GM18505 (cell line): ENCODE measurements around the gene WDR13.
"Not testable (repeated sequence)": the region's sequence is repeated elsewhere in the genome, so short reads cannot be mapped to it uniquely, and the experiment has no call there.

Experiments used
- ATAC-seq: cut with Tn5 transposase; IDR thresholded peaks from one replicate; pipeline ENCODE4 v1.9.1; 2021; ENCODE audit not compliant: unreplicated experiment
- POLR2A ChIP-seq: IDR thresholded peaks from 4 replicates; pipeline ENCODE4 v1.6.1; 2011; ENCODE audit warnings: borderline replicate concordance; ENCODE audit not compliant: insufficient read depth, insufficient read length; ENCODE audit errors: extremely low read depth

Gene WDR13

DNA sequence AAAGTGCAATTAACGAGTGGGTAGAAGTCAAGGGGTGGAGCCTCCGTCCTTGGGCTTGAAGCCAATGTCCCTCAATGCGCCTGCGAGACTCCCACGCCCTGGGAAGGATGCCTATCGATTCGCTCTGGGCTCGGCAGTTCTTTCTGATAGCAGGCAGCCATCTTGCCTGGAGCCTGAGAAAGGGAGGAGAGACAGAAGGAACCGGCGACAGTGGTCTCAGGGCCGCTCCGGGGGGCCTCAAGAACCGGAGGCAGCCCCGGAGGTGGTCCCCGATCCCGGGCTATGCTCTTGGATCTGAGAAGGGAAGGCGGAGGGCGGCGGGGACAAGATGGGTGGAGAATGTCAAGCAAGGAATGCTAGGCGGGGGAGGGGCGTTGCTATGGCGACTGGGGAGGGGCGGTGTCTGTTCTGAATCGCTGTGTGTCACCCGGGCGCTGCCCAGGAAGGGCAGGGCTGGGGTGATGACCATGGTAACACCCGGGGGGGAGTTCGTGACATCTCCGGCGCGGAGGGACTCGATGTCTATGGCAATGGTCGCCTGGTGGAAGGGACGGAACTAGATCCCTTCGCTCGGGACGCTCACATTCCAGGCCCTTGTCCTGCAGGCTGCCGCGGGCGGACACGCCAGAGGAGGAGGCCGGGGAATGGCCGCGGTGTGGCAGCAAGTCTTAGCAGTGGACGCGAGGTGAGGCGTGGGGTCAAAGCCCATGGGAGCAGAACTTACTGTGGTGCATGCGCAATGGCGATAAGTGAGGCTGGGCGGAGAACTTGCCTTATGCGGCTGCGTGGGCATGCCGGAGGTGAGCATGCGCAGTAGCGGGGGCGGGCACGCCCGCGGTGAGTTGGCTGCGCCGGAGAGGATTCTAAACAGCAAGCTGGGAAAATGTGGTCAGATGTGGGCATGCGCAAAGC is at the start of gene WDR13:
TSS of gene WDR13 (plus strand) at position 140 of the 912 bp plus-strand sequence. CDS start at position 645, 505 bp downstream.
- TF ChIP-seq POLR2A = peak; percentile 78
- peak; percentile 68 for ATAC-seq

DNA sequence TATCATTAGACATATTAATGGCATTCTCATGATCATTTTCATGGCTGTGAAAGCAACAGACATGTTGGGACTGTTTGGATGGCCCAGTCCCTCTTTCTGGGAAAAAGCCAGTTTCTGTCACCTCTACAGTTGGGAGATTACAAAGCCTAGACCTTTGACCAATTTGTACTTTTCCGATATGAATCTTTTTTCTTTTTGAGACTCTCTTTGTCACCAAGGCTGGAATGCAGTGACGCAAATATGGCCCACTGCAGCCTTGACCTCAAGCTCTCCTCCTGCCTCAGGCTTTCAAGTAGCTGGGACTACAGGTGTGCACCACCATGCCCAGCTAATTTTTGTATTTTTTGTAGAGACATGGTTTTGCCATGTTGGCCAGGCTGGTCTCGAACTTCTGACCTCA is 48.4 kb upstream of the WDR13 start:
- no peak for ATAC-seq

DNA sequence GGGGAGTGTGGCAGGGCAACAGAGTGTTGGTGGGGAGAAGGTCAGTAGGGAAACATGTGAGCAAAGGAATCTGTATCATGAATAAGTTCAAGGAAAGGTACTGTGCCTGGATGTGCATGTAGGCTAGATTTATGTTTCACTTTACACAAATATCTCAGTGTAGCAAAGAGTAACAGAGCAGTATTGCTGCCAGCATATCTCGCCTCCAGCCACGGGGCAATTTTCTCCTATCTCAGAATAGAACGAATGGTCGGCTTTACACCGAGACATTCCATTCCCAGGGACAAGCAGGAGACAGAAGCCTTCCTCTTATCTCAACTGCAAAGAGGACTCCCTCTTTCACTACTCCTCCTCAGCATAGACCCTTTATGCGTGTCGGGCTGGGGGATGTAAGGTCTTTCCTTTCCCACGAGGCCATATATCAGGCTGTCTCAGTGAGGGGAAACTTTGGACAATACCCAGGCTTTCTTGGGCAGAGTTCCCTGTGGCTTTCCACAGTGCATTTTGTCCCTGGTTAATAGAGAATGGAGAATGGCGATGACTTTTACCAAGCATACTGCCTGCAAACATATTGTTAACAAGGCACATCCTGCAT is 41.5 kb upstream of the WDR13 start:
- ATAC-seq = not testable (repeated sequence)

More for the DNA sequence above, 48.4 kb upstream of the WDR13 start:
- no peak for TF ChIP-seq POLR2A

DNA sequence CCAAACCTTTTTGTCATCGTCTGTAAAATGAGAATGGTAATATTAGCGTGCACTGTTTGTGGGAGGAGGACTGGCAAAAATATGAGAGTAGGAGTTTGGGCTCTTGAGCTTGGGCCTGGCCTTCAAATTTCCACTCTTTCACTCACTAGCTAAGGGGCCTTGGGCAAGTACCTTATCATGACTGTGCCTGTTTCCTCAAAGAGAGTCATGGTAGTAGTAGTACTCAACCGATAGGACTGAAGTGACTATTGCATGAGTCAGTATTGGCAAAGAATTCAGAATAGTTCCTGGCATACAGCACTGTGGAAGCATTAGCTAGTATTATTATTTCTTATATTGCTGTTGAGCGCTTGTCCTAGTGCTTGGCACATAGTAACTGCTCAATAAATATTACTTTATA is 39.0 kb upstream of the WDR13 start:
- ATAC-seq = no peak
- no peak for TF ChIP-seq POLR2A

DNA sequence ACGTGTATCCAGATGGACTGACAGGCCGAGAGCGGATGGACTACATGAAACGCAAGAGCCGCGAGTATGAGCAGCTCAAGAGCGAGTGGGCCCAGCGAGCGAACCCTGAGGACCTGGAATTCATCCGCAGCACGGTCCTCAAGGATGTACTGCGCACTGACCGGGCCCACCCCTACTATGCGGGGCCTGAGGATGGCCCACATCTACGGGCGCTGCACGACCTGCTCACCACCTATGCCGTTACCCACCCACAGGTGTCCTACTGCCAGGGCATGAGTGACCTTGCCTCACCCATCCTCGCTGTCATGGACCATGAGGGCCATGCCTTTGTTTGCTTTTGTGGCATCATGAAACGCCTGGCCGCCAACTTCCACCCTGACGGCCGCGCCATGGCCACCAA is 37.7 kb upstream of the WDR13 start:
- ATAC-seq = no peak
- no peak for TF ChIP-seq POLR2A

DNA sequence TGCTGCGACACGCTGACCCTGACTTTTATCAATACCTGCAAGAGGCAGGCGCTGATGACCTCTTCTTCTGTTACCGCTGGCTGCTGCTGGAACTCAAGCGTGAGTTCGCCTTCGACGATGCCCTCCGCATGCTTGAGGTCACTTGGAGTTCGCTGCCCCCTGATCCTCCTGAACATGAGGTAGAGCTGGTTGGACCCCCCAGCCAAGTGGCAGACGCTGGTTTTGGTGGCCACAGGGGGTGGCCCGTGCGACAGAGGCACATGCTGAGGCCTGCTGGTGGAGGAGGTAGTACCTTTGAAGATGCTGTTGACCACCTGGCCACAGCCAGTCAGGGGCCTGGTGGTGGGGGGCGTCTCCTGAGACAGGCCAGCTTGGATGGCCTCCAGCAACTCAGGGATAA is 37.2 kb upstream of the WDR13 start:
- no peak for ATAC-seq
- no peak for TF ChIP-seq POLR2A

DNA sequence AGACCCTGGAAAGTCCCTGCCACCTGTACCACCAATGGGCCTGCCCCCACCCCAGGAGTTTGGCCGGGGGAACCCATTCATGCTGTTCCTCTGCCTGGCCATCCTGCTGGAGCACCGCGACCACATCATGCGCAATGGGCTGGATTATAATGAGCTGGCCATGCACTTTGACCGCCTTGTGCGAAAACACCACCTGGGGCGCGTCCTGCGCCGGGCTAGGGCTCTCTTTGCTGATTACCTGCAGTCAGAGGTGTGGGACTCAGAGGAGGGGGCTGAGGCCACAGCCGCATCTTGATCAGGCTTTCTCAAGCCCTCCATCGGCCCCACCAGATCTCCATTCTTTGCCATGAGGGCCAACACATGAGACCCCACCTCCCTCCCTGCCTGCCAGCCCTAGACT is 36.6 kb upstream of the WDR13 start:
- TF ChIP-seq POLR2A = no peak

DNA sequence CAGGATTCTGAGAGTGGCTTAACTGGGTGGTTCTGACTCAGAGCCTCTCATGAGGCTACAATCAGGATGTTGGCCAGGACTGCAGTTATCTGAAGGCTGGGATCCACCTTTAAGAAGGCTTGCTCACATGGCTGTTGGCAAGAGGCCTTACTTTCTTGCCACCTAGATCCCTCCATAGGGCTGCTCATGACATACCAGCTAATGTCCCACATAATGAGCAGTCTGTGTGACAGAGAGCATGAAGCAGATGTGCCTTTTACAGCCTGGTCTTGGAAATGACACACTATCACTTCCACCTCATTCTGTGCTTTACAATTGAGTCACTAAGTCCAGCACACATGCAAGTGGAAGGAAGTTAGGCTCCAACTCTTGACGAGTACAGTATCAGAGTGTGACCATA is 27.3 kb upstream of the WDR13 start:
- peak; percentile 30 for ATAC-seq
- TF ChIP-seq POLR2A = no peak

More for the DNA sequence above, 36.6 kb upstream of the WDR13 start:
- ATAC-seq = no peak

DNA sequence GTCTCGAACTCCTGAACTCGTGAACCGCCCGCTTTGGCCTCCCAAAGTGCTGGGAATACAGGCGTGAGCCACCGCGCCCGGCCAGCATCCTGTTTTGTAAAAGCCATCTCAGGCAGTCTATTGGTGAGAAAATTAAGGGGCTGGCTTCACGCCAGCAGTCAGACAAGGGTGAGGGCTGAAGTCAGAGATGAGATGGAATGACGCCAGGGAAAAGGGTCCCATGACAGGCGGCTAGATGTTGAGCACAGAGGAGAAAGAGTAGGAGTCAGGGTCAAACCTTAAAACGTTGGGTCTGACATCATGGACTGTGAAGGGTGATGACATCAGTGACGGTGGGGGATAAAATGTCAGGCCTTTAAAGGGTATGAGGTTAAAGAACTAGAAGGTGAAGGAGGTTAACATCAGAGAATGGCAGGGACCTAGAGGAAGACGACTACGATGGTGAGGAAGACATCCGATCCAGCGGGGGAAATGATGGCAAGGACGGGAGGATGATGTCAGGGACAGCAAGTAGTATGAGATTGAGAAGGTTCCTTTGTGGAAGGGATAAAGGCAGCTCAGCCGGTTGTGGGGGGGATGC is 23.5 kb upstream of the WDR13 start:
- ATAC-seq = no peak

DNA sequence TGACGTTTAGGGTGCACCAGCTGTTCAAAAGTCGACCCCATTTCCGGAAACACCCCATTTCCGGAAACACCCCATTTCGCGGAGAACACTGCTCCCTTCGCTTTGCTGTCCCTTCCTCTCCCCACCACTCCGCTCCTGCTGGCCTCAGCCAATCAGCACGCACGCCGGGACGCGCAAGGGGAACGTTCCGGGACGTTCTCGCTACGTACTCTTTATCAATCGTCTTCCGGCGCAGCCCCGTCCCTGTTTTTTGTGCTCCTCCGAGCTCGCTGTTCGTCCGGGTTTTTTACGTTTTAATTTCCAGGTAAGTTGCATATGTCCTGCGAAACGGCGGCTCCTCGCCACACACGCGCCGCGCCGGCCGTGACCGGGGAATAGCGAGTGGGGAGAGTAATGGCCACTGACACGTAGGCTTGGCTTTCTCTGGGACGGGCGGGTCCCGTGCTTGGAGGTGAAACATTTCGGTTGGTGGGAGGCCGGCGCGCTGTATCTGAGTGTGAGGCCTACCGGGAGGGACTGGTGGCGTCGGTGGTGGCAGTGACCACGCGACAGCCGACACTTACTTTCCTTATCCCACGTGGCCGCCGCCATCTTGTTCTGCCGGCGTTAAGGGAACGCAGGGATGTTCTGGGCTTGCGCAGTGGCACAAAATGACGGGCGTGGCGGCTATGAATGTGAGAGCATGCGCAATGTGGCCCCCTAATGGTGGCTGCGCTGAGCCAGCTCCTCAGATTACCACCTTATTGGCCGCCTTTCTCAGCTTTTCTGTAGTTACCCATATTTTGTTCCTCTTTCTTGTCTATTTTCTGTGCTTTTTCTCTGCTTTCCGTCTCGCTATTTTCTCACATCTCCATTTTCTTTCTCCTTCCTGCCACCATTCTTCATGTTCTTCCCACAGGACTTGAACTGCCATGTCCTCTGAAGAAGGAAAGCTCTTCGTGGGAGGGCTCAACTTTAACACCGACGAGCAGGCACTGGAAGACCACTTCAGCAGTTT is 22.7 kb upstream of the WDR13 start, which contains the start of gene RBM3:
TSS of gene RBM3 (plus strand) at position 215 of the 997 bp plus-strand sequence. CDS start at position 912, 697 bp downstream.
- peak; percentile 94 for TF ChIP-seq POLR2A
- peak; percentile 85 for ATAC-seq

More for the DNA sequence above, 23.5 kb upstream of the WDR13 start:
- TF ChIP-seq POLR2A = no peak

DNA sequence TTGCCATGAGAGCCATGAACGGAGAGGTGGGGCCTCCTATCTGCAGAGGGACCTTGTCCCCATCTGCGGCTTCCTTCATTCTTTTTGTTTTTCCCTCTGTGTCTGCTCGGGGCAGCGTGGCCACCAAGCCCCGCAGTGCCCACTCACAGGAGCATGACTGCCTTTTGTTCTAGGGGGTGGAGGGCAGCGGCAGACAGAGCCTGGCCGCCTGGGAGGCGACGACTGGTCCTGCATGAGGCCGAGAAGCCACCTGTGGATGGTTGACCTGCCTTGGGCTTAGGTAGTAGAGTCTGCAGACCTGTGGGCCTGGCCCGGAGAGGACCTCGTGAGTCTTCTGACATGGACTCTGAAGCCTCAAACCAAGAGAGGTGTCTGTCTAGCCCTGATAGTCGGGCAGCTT is 21.6 kb upstream of the WDR13 start:
- no peak for ATAC-seq
- TF ChIP-seq POLR2A = no peak

DNA sequence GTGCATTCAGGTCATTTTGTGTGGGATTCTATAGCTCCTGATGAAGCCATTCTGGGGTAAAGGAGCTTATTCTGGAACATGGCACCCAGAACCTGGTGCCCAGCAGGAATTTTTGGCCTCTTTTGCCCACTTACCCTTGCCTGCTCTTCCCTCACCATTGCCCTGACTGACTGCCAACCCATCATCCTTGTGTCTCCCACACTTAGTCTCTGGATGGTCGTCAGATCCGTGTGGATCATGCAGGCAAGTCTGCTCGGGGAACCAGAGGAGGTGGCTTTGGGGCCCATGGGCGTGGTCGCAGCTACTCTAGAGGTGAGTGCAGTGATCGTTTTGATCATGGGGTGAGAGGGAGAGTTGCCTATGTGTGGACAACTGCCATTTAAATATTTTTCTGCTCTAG is 21.2 kb upstream of the WDR13 start:
- no peak for TF ChIP-seq POLR2A
- ATAC-seq = no peak
